Endothelial cell of umbilical vein (primary cell): ENCODE data around the gene RSRC2.

ENCODE experiments used
- CTCF ChIP-seq, 2 donors: IDR thresholded peaks; 1 replicate in 1 of 2; 2 replicates in 1 of 2; pipeline ENCODE4 v1.5.1; 2011; ENCODE audit warnings: low read length in 2 of 2, mild to moderate bottlenecking in 2 of 2, moderate library complexity in 2 of 2, control low read depth in 1 of 2, inconsistent platforms in 1 of 2, low read depth in 1 of 2; ENCODE audit not compliant: insufficient read depth in 1 of 2; ENCODE audit errors: extremely low read depth in 1 of 2
- POLR2A ChIP-seq: IDR thresholded peaks from 2 replicates; pipeline ENCODE4 v1.6.1; 2012; ENCODE audit warnings: low read depth, mild to moderate bottlenecking, control low read depth, low read length
- POLR2AphosphoS5 ChIP-seq: IDR thresholded peaks from 2 replicates; pipeline ENCODE4 v1.6.1; 2012; ENCODE audit warnings: low read depth, mild to moderate bottlenecking, control low read depth, low read length, moderate library complexity; ENCODE audit not compliant: insufficient read depth

- peak; percentile 46 to 62 for TF ChIP-seq CTCF (IDR thresholded peaks at IDR 0.05; ENCODE audit: extremely low read depth in 1 of 2, insufficient read depth in 1 of 2, low read depth in 1 of 2, low read length in 2 of 2)
- no peak for TF ChIP-seq POLR2A
- TF ChIP-seq POLR2AphosphoS5 = no peak
Observed at GRCh38 chr12:122471324-122472226, 55.2 kb downstream of the RSRC2 start.
